Nephron (organoid): Measurements from ENCODE around the gene ARL4C.

Experiments
- H3K27ac Mint-ChIP-seq, 3 experiments: 2 replicates each; pipeline ENCODE4 v1.8.0; 2020; ENCODE audit warnings: mixed read lengths in 3 of 3, mild to moderate bottlenecking in 2 of 3, moderate library complexity in 1 of 3
- H3K27me3 Mint-ChIP-seq: 2 replicates; pipeline ENCODE4 v1.8.0; 2021; ENCODE audit warnings: low read depth, mild to moderate bottlenecking, moderate library complexity, mixed read lengths
- H3K36me3 Mint-ChIP-seq: 2 replicates; pipeline ENCODE4 v1.8.0; 2020; ENCODE audit warnings: low read depth, mixed read lengths
- H3K4me1 Mint-ChIP-seq: 2 replicates; pipeline ENCODE4 v1.8.0; 2020; ENCODE audit warnings: mixed read lengths
- H3K4me3 Mint-ChIP-seq, 3 experiments: 2 replicates each; pipeline ENCODE4 v1.8.0; 2020; ENCODE audit warnings: mild to moderate bottlenecking in 3 of 3, mixed read lengths in 3 of 3, moderate library complexity in 2 of 3
- H3K9me3 Mint-ChIP-seq: 2 replicates; pipeline ENCODE4 v1.8.0; 2020; ENCODE audit warnings: mixed read lengths
- CTCF ChIP-seq, 3 experiments: fragments of 200-600 bp; sonication (generic); IDR thresholded peaks; one replicate each; pipeline ENCODE4 v1.5.0; 2021; ENCODE audit warnings: antibody characterized with exemption in 3 of 3; ENCODE audit not compliant: unreplicated experiment in 3 of 3

The ARL4C gene

DNA sequence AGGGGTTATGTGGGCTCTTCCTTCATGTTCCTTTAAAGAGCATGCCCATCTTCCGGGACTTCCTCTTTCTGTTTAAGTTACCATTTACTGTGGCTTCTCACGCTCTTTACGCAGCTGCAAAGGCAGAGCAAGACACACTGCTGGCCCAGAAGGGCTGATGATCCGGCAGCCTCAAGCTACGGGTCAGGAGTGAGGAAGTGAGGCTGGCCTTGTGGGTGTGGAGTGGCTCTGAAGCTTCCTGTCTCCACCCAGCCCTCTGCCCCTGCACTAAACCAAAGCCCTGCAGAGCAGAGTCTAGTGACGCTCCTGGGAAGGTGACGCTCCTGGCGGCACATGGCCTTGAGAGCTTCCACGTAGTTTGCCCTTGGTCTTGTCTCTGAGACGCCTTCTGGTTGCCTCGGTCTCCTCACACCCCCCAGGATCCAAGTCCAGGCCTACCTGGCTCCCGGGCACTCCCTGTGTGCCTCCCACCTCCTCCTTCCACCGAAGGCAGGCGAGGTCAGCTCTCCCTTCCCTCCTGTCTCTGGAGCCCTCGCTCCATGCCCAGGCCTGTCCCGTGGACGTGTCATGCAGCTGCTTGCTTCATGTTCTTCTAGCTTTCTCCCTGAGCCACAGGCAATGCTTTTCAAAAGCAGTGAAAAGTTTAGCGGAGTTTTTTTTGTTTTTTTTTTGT is 50.3 kb downstream of the ARL4C start:
- no peak overlapping the region for H3K4me3 Mint-ChIP-seq
- peak overlapping the region in 1 of 3 experiments; percentile 49 for H3K27ac Mint-ChIP-seq
- peaks cover 2% of the 10 kb centered on the region for H3K9me3 Mint-ChIP-seq
- no peak for TF ChIP-seq CTCF (IDR thresholded peaks at IDR 0.05; ENCODE audit: unreplicated experiment in 3 of 3)
- peaks cover 26% of the 10 kb centered on the region for H3K27me3 Mint-ChIP-seq
- peaks cover 16% of the 10 kb centered on the region for H3K4me1 Mint-ChIP-seq
- no peaks in the 10 kb centered on the region for H3K36me3 Mint-ChIP-seq

- no peaks in the 10 kb centered on the region for H3K36me3 Mint-ChIP-seq
- H3K9me3 Mint-ChIP-seq: peaks cover 2% of the 10 kb centered on the region
- H3K27ac Mint-ChIP-seq: no peak overlapping the region
- H3K27me3 Mint-ChIP-seq: peaks cover 26% of the 10 kb centered on the region
- H3K4me1 Mint-ChIP-seq: peaks cover 16% of the 10 kb centered on the region
- no peak for TF ChIP-seq CTCF (IDR thresholded peaks at IDR 0.05; ENCODE audit: unreplicated experiment in 3 of 3)
- no peak overlapping the region for H3K4me3 Mint-ChIP-seq
These were observed 52.0 kb downstream of the ARL4C start for GRCh38 chr2:234444893-234445292.

DNA sequence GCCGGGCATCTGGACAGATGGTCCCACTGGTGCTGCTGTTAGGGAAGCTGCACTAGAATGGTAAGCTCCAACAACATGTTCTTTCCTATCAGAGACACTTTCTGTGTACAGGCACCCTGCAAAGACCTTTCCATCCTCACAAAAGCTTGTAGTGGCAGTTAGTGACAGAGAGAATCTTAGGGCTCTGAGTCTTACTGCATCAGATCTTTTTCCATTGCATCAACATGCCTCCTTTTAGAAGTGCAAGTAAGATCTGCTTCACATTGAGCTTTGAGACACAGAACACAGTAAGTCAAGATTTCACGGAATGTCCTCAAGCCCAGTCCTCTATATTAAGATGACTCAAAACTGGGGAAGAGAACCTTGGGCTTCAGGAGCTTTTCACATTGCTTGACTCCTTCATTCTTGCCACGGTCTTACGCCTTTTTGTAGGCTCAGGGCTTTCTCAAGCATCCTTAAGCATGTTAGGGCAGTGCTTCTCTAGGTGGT is 52.6 kb downstream of the ARL4C start:
- Mint-ChIP-seq H3K27ac (no peak overlapping the region), H3K4me3 (no peak overlapping the region), H3K27me3 (peaks cover 26% of the 10 kb centered on the region), H3K4me1 (peaks cover 13% of the 10 kb centered on the region), H3K36me3 (no peaks in the 10 kb centered on the region), H3K9me3 (peaks cover 2% of the 10 kb centered on the region)
- TF ChIP-seq CTCF (IDR thresholded peaks at IDR 0.05; ENCODE audit: unreplicated experiment in 3 of 3): no peak
